ENCODE data around the gene HIVEP2. TPM values are rescaled to one million over a fixed set of nuclear protein-coding genes. Genes with fewer than 3 reads are reported as not detected.

HIVEP2 gene
- total and polyA plus RNA-seq, 4 donors, result 3.0 to 23.8 (median 11.2) TPM

DNA sequence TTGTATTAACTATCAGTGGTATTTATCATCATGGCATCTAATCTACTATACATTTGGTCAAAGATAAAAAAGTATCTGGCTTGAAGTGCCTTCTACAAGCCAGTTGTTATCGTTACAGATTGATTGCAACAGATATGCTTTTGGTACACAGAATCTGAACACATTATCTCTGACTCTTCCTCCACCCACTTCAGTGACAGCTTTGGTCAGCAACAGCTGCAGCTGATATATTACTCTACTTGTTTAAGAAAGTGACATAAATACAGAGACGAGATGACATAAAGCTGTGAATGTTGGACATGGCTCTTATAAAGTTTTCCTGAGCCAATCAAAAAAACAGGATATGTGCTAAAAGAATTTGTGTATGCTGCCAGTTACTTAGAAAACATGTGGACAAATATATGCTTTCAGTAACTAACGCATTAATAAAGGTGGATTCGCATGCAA, 77.6 kb downstream of the HIVEP2 start:
- no peaks in the 10 kb centered on the region for H3K9me3 ChIP-seq (ENCODE audit: control insufficient read depth in 4 of 4, insufficient read depth in 3 of 4, low read length in 3 of 4)
- no peak for ATAC-seq (ENCODE audit: insufficient read depth, low FRiP score)
- 29 to 30% methylated on average over 4 of the region's 4 CpGs for WGBS, 2 donors
- peak in 2 of 3 donors; percentile 71 to 80 for DNase-seq
- H3K27ac ChIP-seq (ENCODE audit: low read depth in 1 of 2, low read length in 1 of 2), result peak overlapping the region in 1 of 2 donors; percentile 41
- H3K9ac ChIP-seq (ENCODE audit: insufficient read depth in 1 of 2, low read length in 2 of 2), result peak overlapping the region in 1 of 2 donors; percentile 30
- H3K4me3 ChIP-seq, result no peak overlapping the region
- H3K36me3 ChIP-seq (ENCODE audit: control insufficient read depth in 4 of 4, insufficient read depth in 4 of 4, low read length in 4 of 4), result no peaks in the 10 kb centered on the region
- H3K27me3 ChIP-seq (ENCODE audit: control insufficient read depth in 3 of 3, insufficient read depth in 3 of 3, low read length in 2 of 3), result no peaks in the 10 kb centered on the region
- peaks cover 0 to 29% (median 18%) of the 10 kb centered on the region in 5 donors for H3K4me1 ChIP-seq (ENCODE audit: control insufficient read depth in 5 of 5, insufficient read depth in 5 of 5, low read length in 5 of 5)
- no peak for TF ChIP-seq CTCF (IDR thresholded peaks at IDR 0.05; ENCODE audit: control extremely low read depth, extremely low read depth)

DNA sequence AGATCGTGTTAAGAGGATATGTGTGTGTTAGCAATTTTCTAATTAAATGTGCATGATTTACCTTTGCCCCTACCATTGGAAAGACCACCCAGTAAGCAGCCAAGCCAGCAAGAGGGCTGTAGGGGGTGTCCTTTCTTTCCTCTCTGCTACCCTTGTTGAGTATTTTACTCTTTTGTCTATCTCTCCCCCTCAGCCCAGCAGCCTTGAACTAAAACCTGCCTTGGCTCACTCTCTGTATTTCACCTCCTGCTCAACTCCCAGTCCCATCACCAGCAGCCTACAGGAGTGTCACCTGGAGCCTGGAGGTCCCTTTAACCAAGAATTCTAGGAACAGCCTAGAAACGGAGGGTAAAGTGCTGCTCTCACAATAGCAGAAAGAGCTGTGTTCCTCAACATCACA, 81.0 kb downstream of the HIVEP2 start:
- ATAC-seq (ENCODE audit: insufficient read depth, low FRiP score) (no peak), DNase-seq (no peak)
- no peak overlapping the region for H3K9ac ChIP-seq (ENCODE audit: insufficient read depth in 1 of 2, low read length in 2 of 2)
- no peak for TF ChIP-seq CTCF (IDR thresholded peaks at IDR 0.05; ENCODE audit: control extremely low read depth, extremely low read depth)
- H3K4me3 ChIP-seq, result no peak overlapping the region
- H3K36me3 ChIP-seq (ENCODE audit: control insufficient read depth in 4 of 4, insufficient read depth in 4 of 4, low read length in 4 of 4), result no peaks in the 10 kb centered on the region
- no peak overlapping the region for H3K27ac ChIP-seq (ENCODE audit: low read depth in 1 of 2, low read length in 1 of 2)
- H3K9me3 ChIP-seq (ENCODE audit: control insufficient read depth in 4 of 4, insufficient read depth in 3 of 4, low read length in 3 of 4), result no peaks in the 10 kb centered on the region
- H3K4me1 ChIP-seq (ENCODE audit: control insufficient read depth in 5 of 5, insufficient read depth in 5 of 5, low read length in 5 of 5), result peaks cover 0 to 22% (median 16%) of the 10 kb centered on the region in 5 donors
- no peaks in the 10 kb centered on the region for H3K27me3 ChIP-seq (ENCODE audit: control insufficient read depth in 3 of 3, insufficient read depth in 3 of 3, low read length in 2 of 3)
- WGBS, 2 donors, result 73 to 86% methylated on average over 2 of the region's 2 CpGs

DNA sequence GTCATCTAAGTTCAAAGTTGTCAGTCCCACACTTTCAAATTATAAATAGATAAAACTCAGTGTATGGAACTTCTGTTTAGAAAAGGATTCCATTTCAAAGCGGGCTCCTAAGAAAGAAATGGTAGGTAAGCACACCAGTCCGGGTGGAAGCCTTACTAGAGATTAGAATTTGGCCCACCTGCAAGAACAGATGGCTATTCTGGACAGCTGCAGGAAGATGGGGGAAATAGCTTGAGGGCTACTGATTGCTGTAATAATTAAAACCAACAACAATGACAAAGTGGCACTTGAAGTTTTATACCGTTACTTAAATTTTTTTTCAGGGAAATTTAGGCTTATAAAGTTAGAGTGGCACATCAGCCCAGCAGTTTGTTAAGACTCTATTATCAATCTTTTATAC, 83.3 kb downstream of the HIVEP2 start:
- DNase-seq, result no peak
- H3K27ac ChIP-seq (ENCODE audit: low read depth in 1 of 2, low read length in 1 of 2), result no peak overlapping the region
- no peaks in the 10 kb centered on the region for H3K27me3 ChIP-seq (ENCODE audit: control insufficient read depth in 3 of 3, insufficient read depth in 3 of 3, low read length in 2 of 3)
- no peak overlapping the region for H3K4me3 ChIP-seq
- no peak overlapping the region for H3K9ac ChIP-seq (ENCODE audit: insufficient read depth in 1 of 2, low read length in 2 of 2)
- WGBS, 2 donors, result 78 to 85% methylated on average over 3 of the region's 3 CpGs
- peaks cover 0 to 7% (median 3%) of the 10 kb centered on the region in 5 donors for H3K4me1 ChIP-seq (ENCODE audit: control insufficient read depth in 5 of 5, insufficient read depth in 5 of 5, low read length in 5 of 5)
- no peak for TF ChIP-seq CTCF (IDR thresholded peaks at IDR 0.05; ENCODE audit: control extremely low read depth, extremely low read depth)
- no peaks in the 10 kb centered on the region for H3K36me3 ChIP-seq (ENCODE audit: control insufficient read depth in 4 of 4, insufficient read depth in 4 of 4, low read length in 4 of 4)
- no peaks in the 10 kb centered on the region for H3K9me3 ChIP-seq (ENCODE audit: control insufficient read depth in 4 of 4, insufficient read depth in 3 of 4, low read length in 3 of 4)
- ATAC-seq (ENCODE audit: insufficient read depth, low FRiP score), result no peak

DNA sequence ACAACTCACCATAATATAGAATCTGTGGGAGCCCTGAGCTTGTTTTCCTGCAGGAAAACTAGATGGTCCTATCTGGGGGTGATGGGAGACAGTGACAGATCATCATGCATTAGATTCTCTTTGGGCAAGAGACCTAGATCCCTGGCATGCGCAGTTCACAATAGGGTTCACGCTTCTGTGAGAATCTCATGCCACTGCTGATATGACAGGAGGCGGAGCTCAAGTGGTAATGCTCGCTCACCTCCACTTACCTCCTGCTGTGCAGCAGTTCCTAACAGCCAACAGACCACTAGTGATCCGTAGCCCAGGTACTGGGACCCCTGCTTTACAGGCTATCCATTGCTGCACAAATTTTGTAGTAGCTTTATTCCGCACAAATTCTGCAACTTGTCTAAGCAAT, 84.5 kb downstream of the HIVEP2 start:
- WGBS, 2 donors, result 96 to 97% methylated on average over 6 of the region's 6 CpGs

More for the DNA sequence above, 84.5 kb downstream of the HIVEP2 start:
- H3K9me3 ChIP-seq (ENCODE audit: control insufficient read depth in 4 of 4, insufficient read depth in 3 of 4, low read length in 3 of 4), result no peaks in the 10 kb centered on the region
- H3K27me3 ChIP-seq (ENCODE audit: control insufficient read depth in 3 of 3, insufficient read depth in 3 of 3, low read length in 2 of 3), result no peaks in the 10 kb centered on the region
- no peak overlapping the region for H3K4me3 ChIP-seq
- no peak for TF ChIP-seq CTCF (IDR thresholded peaks at IDR 0.05; ENCODE audit: control extremely low read depth, extremely low read depth)
- H3K4me1 ChIP-seq (ENCODE audit: control insufficient read depth in 5 of 5, insufficient read depth in 5 of 5, low read length in 5 of 5), result peaks cover 0 to 10% (median 3%) of the 10 kb centered on the region in 5 donors
- H3K9ac ChIP-seq (ENCODE audit: insufficient read depth in 1 of 2, low read length in 2 of 2), result no peak overlapping the region
- DNase-seq (no peak), ATAC-seq (ENCODE audit: insufficient read depth, low FRiP score) (no peak)
- H3K27ac ChIP-seq (ENCODE audit: low read depth in 1 of 2, low read length in 1 of 2), result no peak overlapping the region
- no peaks in the 10 kb centered on the region for H3K36me3 ChIP-seq (ENCODE audit: control insufficient read depth in 4 of 4, insufficient read depth in 4 of 4, low read length in 4 of 4)

Data from lung (tissue), 12 donors.